Central memory CD4-positive, alpha-beta T cell (primary cell): ENCODE measurements around the gene HOXD12.

Source experiments
- DNase-seq: peaks from one replicate; pipeline ENCODE4 v3.0.0; 2022

Gene HOXD12

GRCh38 chr2:176136374-176137251, 37.0 kb downstream of the HOXD12 start:
- no peak for DNase-seq

DNA sequence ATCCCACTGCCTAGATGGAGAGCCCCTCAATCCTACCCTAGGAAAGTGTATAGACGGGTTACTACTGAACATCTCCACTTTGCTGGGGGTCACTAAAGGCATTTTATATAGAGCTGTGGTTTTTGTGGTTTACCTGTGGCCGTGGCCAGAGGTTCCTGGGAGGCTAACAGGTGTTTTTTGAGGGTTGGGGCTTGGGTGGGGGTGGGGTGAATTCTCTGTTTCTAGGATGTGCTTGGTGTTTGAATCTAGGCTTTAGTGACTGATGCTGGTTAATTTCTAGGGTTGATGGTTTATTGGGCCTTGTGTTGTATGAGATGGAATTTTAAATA, 37.6 kb downstream of the HOXD12 start:
- no peak for DNase-seq

DNA sequence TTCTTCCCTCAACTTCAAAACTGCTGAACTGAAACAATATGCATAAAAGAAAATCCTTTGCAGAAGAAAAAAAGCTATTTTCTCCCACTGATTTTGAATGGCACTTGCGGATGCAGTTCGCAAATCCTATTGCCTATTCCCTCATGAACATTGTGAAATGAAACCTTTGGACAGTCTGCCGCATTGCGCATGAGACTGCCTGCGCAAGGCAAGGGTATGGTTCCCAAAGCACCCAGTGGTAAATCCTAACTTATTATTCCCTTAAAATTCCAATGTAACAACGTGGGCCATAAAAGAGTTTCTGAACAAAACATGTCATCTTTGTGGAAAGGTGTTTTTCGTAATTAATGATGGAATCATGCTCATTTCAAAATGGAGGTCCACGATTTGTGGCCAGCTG, 38.3 kb downstream of the HOXD12 start:
- no peak for DNase-seq

GRCh38 chr2:176138526-176138922, 38.9 kb downstream of the HOXD12 start:
- DNase-seq, result no peak

DNA sequence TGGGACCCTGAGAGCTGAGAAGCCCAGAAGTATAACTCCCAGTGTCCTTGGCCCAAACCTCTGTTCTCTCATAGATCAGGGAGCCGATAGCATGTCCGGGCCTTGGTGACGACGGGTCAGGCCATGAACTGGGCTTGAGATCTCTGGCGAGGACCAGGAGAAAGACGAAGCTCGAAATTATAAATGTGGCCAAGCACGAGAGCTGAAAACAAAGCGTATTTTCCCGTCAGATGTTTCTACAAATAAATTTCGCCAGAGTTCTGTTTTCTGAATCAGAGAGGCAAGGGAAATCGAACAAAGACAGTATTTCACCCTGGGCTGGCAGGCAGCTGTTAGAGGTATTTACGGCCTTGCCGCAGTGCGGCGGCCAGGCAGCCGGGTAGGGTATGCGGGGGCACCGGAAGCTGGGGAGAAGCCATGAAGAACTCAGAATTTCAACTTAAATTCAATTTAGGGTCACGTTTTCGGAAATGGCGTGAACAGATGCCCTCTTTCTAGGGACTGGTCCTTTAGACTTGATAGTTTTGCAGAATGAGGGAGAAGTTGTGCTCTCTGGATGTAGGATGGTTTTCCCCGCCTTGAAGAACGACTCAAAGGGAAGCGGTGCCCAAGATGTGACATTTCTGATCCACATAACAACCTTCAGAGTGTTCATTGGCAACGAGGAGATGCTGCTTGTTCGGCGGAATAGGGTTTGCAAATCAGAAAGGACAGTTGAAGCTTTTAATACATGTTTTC, 39.5 kb downstream of the HOXD12 start:
- DNase-seq, result no peak

GRCh38 chr2:176139661-176140512, 40.3 kb downstream of the HOXD12 start:
- no peak for DNase-seq

- DNase-seq, result peak; percentile 42
These were observed 41.1 kb downstream of the HOXD12 start for GRCh38 chr2:176140513-176141317.

DNA sequence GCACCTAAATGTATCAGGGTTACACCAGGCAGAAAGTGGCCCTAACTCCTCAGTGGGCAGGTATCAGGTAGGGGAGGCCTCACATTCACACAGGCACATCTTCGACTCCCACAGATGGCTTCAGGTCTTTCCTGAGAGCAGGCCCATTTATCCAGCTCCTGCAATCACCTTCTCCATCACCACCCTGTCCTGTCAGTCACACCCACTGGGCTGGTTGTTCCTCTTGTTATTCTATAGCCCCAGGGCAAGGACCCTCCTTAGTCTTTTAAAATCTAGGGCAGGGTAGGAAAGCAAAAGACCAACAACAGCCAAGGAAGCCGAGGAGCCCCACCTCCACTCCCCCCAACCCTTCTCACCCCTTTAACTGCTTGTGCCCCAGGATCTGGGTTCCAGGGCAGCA, 42.7 kb downstream of the HOXD12 start:
- no peak for DNase-seq

GRCh38 chr2:176145085-176145969, 45.7 kb downstream of the HOXD12 start:
- no peak for DNase-seq

DNA sequence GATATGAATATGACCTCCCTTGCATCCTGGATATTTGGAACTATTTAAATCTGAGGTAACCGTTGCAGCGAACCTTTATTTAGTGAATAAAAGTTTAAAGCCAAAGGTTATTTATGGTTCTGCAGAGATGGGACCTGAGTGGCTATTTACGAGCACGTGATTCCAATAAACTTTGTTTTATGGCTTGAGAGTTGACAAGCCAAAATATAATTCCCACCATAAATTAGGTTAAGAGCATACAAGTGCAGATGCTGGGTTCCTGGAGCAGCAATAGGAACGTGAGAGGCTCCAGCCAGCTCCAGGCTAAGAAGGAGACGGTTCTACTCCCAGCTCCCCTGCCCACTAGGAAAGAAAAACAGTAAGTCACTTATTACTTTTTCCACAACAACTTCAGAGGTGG, 46.5 kb downstream of the HOXD12 start:
- DNase-seq, result no peak

DNA sequence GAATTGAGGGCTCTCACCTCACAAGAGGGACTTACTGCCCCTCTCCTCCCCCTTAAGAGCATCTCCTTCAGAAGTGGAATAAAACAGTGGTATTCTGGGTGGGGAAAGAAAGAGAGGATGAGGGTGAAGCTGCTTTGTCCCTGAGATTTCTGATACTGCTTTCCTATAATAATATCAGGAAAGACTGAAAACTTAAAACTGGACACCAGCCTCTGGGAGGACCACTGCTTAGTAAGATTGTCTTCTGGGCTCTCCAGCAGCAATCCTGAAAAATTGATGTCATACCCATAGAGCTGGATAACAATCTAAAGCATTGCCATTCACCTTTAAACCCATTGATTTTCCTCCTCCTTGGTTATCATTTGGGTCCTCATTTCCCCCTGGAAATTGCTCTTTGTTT, 47.0 kb downstream of the HOXD12 start:
- no peak for DNase-seq

- DNase-seq, result no peak
These were observed 47.7 kb downstream of the HOXD12 start for GRCh38 chr2:176147210-176147799.

DNA sequence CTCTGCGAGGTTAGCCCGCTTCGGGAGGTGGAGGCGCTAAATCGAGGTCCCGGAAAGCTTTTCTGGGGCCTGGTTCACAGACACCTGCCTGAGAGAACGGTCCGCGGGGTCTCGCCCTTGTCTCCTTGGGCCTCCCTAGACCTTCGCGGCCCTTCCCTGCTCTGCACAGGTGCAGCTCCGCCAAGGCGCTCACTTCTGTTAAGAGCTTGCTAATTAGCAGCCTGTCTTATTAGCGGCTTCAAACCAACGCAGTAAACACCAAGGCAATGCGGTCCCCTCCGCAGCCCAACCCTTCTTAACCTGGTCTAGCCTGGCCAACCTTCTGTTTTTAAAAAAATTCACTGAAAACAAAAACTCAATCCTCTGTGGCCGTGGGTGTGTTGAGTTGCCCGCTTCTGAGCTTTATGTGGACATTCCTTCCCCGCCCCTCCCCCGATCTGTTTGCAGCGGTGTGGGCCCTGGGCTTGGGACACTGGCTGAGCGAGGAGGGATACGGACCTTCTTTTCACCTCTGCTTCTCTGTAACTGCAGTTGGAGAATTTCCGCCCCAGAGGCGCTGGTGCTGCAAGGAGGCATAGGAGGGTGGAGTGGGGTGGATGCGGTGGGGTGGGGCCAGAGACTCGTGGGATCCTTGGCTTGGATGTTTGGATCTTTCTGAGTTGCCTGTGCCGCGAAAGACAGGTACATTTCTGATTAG, 48.4 kb downstream of the HOXD12 start:
- no peak for DNase-seq

GRCh38 chr2:176148751-176149421, 49.3 kb downstream of the HOXD12 start:
- no peak for DNase-seq

- no peak for DNase-seq
These were observed 49.9 kb downstream of the HOXD12 start for GRCh38 chr2:176149481-176149938.

GRCh38 chr2:176149939-176150583, 50.5 kb downstream of the HOXD12 start:
- no peak for DNase-seq

GRCh38 chr2:176150584-176151441, 51.2 kb downstream of the HOXD12 start:
- DNase-seq, result no peak
